Bone marrow (tissue), 2 donors: ENCODE measurements around the gene CACNB2.
A peak's percentile ranks its signal among the peaks of the same experiment; 100 is the strongest.
"Not testable (repeated sequence)": the region's sequence is repeated elsewhere in the genome, so short reads cannot be mapped to it uniquely, and the experiment has no call there.

ENCODE experiments used
- DNase-seq, 2 donors: peaks; one replicate each; lab custom pipeline; 2025; lab: John Stamatoyannopoulos, UW

The CACNB2 gene

GRCh38 chr10:18202680-18203460 is 62.6 kb downstream of the CACNB2 start:
- no peak for DNase-seq

DNA sequence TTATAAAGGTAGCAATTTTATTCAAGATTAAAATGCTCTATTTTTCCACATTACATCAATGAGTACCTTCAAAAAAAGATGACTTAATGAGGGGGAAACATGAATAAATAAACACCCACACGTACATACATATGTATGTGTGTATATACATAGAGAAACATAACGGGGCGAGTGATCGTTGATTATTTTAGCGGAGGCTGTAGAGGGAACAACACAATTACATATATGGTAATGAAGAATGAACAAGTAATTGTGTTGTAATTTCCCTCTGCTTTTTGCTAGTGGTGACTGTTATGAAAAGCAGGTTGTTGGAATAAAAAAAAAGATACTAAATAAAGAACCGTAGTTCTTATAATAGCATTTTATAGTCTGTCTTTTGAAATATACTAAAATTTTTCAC is 63.2 kb downstream of the CACNB2 start:
- no peak for DNase-seq

DNA sequence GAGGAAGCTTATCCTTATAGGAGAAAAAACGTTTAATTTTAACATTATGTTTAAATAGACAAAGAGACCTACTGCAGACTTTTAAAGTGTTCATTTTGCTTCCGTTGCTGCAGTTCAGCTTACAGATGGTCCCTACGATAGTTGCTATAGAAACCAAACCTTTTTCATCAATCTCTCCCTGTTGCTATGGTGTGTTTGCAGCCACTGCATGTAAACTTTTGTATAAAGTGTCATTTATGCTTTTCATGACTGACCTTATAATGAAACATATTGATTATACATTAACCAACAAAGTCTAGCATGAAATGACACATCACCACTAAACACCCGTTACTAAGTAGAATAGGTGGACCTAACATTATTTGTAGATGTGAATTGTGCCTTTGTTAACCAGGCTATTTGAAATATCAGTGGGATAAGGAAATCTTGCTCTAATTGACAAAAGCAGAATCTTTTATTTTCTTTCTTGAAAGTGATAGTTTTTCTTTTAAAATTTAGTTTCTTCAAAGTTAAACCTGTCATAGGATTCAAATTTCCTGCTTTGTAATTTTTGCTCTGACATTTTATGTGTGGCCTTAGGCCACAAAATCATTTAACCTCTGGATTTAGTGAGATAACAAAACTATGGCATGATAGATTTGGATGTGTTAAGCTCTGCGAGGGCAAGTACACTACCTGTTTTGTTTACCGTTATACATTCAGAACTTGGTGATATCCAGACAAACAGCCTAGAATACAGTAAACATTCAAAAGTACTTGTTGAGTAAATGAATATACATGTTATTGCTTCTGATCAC is 64.0 kb downstream of the CACNB2 start:
- peak in 1 of 2 donors; percentile 82 for DNase-seq

GRCh38 chr10:18205098-18205834 is 65.0 kb downstream of the CACNB2 start:
- DNase-seq: no peak

DNA sequence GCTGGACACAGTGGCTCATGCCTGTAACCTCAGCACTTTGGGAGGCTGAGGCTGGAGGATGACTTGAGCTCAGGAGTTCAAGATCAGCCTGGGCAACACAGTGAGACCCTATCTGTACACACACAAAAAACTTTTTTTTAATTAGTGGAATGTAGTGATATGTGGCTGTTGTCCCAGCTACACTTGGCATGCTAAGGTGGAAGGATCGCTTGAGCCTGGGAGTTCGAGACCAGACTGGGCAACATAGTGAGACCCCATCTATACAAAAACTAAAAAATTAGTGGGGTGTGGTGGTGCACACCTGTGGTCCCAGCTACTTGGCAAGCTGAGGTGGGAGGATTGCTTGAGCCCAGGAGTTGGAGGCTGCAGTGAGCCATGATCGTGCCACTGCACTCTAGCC is 68.0 kb downstream of the CACNB2 start:
- not testable (repeated sequence) for DNase-seq

DNA sequence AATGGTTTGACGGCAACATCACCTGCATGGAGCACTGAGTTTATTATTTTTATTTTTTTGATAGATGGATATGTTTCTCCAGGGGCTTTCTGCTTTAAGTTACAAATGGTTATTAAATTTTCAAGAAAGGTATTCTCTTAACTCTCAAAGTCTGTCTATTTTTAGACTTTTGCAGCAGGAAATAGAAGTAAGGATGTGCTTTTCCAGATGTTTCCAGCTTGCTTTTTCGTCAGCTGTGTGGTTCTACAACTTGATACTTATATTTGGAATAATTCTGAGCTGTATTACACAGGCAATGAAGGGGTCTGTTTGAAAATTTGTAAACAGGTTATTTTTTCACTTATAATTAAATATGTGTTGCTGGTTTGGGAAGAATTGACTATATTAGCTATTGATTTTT is 69.0 kb downstream of the CACNB2 start:
- DNase-seq: no peak

DNA sequence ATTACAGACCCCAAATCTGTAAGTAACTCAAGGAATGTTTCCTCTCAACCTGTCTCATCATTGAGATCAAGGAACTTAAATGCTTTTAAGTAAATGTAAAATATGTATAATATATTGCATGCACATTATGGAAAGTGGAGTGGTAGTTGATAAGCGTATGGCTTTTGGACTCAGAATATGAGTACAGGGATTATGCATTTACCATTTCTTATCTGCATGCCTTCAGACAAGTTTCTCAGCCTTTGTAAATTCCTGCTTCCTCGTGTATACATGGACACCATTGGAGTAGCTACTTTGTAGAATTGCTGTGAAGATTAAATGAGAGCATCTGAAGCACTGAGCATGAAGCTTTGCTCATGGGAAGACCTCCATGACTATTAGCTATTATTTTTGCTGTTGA is 70.5 kb downstream of the CACNB2 start:
- no peak for DNase-seq

GRCh38 chr10:18211862-18212261 is 71.6 kb downstream of the CACNB2 start:
- no peak for DNase-seq

- DNase-seq: no peak
Observed at GRCh38 chr10:18213271-18213670, 73.0 kb downstream of the CACNB2 start.

- DNase-seq: peak in 1 of 2 donors; percentile 51
Observed at GRCh38 chr10:18214691-18215563, 74.7 kb downstream of the CACNB2 start.

DNA sequence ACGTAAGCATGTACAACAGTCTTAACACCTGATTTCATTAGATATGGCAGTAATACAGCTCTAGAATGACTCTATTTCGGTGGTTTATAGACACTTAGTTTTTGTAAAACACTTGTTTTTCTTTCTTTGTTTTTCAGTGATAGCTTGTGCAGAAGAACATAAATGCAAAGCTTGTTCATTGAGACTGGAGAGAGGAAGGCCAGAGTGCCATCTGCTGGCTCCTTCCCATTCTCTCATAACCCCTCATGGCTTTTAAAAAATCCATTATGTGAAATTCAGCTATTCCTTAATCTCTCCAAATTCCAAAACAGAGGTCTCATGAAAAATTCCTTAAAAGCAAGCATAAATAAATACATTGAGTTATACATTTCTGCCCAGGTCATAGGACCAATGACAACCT is 76.3 kb downstream of the CACNB2 start:
- no peak for DNase-seq

DNA sequence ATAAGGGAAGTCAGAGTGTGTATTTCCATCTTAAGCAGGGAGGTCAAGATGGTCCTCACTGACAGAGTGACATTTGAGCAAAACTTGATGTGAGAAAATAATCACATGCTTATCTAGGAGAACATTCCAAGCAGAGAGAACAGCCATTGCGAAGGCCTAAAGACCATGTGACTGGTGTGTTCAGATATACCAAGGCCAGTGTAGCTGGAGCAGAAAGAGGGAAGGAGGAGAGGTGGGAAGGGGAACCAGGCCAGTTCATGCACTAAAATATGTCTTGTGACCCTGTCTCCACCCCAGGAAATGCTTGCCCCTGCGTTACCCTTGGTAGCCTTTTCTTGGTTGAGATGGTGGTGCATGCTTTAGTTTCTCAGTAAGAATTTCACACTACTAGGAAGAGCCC is 77.4 kb downstream of the CACNB2 start:
- no peak for DNase-seq

GRCh38 chr10:18219146-18219545 is 78.9 kb downstream of the CACNB2 start:
- no peak for DNase-seq

- DNase-seq: no peak
Observed at GRCh38 chr10:18221123-18221522, 80.9 kb downstream of the CACNB2 start.

GRCh38 chr10:18221882-18222281 is 81.7 kb downstream of the CACNB2 start:
- DNase-seq: no peak

- DNase-seq: no peak
Observed at GRCh38 chr10:18222866-18223265, 82.6 kb downstream of the CACNB2 start.

DNA sequence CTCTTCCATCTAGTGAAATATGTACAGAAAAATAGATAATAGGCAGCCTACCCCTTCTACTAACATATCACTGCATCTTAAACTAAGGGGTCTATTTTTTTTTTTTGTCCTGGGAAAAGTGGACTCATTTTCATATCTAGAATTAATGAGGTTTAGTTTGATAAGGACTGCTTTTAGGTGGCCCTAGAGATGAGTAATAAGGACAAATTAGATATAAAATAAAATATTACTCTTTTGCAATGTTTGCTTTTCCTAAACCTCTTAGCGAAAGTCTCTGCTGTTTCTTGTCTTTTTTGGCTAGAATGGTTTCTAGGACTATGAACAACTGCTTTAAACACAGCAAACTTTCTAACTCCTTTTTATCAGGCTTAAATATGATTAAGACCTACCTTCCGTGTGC is 83.7 kb downstream of the CACNB2 start:
- DNase-seq: no peak

- DNase-seq: no peak
Observed at GRCh38 chr10:18224626-18225445, 84.6 kb downstream of the CACNB2 start.

DNA sequence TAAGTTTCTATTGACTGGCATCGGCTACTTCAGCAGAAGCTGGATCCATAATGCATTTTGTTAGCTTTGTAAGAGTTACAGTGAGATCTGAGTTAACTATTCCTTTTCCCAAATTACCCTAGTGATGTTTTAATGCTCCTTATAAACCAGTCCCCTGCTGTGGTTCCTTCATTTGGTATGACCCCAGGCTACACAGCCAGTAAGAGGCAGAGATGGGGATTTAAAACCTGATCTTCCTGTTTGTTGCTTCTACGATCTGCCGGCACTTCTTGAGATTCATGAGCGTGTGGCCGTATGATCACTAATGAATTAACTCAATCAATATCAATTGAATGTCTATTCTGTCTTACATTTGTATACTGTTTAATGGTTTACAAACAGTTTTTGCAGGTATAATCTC is 86.1 kb downstream of the CACNB2 start:
- no peak for DNase-seq

GRCh38 chr10:18229826-18230225 is 89.6 kb downstream of the CACNB2 start:
- DNase-seq: no peak

DNA sequence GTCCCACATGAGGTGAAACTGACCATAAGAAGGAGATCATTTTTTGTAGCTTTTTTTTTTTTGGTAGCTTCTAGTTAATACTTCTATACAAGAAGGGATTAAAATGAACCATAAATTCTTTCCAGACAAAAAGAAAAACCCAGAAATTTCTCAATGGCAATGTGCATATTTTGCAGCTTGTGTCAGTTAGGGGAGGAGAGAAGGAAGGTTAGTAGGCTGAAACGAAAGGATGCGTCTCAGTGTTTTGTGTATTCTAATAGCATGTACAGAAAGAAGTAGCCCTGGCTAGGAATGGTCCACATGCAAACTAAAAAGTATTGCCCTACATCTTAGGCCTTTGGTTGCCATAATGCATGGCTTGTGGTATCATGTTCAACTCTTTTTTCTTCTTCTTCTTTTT is 90.6 kb downstream of the CACNB2 start:
- DNase-seq: no peak
